IMR-90 (cell line): ENCODE results near the gene EPN3. TPM values are rescaled to one million over a fixed set of nuclear protein-coding genes. Genes with fewer than 3 reads are reported as not detected.

Experiments
- ATAC-seq: fragments of 200-7000 bp; cut with Tn5 transposase; 2 replicates; pipeline ENCODE4 v1.9.1; 2020; ENCODE audit warnings: low read depth, mild to moderate bottlenecking, moderate library complexity
- BruUV-seq: library from RNA; stranded (reverse); fragments of 400-500 nt; replicated peaks from 2 replicates; lab custom pipeline; 2021; lab: Mats Ljungman, UMichigan
- CTCF ChIA-PET: fragments of 300-600 bp; formaldehyde crosslinking; extraction: SDS; loops from one replicate; lab custom pipeline; 2021; ENCODE audit warnings: antibody characterized with exemption; lab: Yijun Ruan, JAX
- POLR2A ChIA-PET: fragments of 300-600 bp; sonication (Branson Sonifier 250); formaldehyde crosslinking; loops from one replicate; lab custom pipeline; 2022; ENCODE audit warnings: antibody characterized with exemption; ENCODE audit not compliant: unreplicated experiment; lab: Charles Lee
- DNase-seq: peaks from one replicate; pipeline ENCODE4 v3.0.0; 2013
- H2AFZ ChIP-seq: replicated peaks from 2 replicates; pipeline ENCODE3; 2013; ENCODE audit warnings: low read length, mild to moderate bottlenecking; ENCODE audit not compliant: poor library complexity
- H2AK5ac ChIP-seq: 2 replicates; pipeline ENCODE4 v1.6.1; 2013; ENCODE audit warnings: low read depth, low read length, inconsistent platforms
- H2AK9ac ChIP-seq: replicated peaks from 2 replicates; pipeline ENCODE3; 2013; ENCODE audit warnings: mild to moderate bottlenecking, low read depth, low read length, moderate library complexity; ENCODE audit not compliant: poor library complexity
- H2BK120ac ChIP-seq: 2 replicates; pipeline ENCODE4 v1.6.1; 2013; ENCODE audit warnings: low read depth, low read length, inconsistent platforms
- H2BK15ac ChIP-seq: 3 replicates; pipeline ENCODE4 v1.6.1; 2013; ENCODE audit warnings: low read depth, low read length, inconsistent platforms
- H2BK20ac ChIP-seq: 2 replicates; pipeline ENCODE4 v1.6.1; 2013; ENCODE audit warnings: low read depth, mild to moderate bottlenecking, inconsistent platforms, low read length, moderate library complexity
- H2BK5ac ChIP-seq: 2 replicates; pipeline ENCODE4 v1.6.1; 2013; ENCODE audit warnings: mild to moderate bottlenecking, low read depth, low read length, inconsistent platforms; ENCODE audit not compliant: poor library complexity, severe bottlenecking
- H3K14ac ChIP-seq: replicated peaks from 2 replicates; pipeline ENCODE4 v1.6.1; 2013; ENCODE audit warnings: low read depth, low read length, inconsistent platforms
- H3K18ac ChIP-seq: 2 replicates; pipeline ENCODE4 v1.6.1; 2013; ENCODE audit warnings: low read depth, low read length, control low read depth
- H3K23ac ChIP-seq: 2 replicates; pipeline ENCODE4 v1.6.1; 2013; ENCODE audit warnings: low read depth, low read length, inconsistent platforms
- H3K27ac ChIP-seq: 2 replicates; pipeline ENCODE4 v1.5.1; 2013; ENCODE audit warnings: mild to moderate bottlenecking, control low read depth, low read length; ENCODE audit not compliant: insufficient read depth
- H3K27me3 ChIP-seq: 2 replicates; pipeline ENCODE4 v1.6.1; 2013; ENCODE audit warnings: low read length; ENCODE audit not compliant: control insufficient read depth, insufficient read depth
- H3K36me3 ChIP-seq: 2 replicates; pipeline ENCODE4 v1.6.1; 2013; ENCODE audit warnings: low read length, mixed read lengths; ENCODE audit not compliant: control insufficient read depth, insufficient read depth
- H3K4ac ChIP-seq: 2 replicates; pipeline ENCODE4 v1.6.1; 2013; ENCODE audit warnings: low read depth, low read length, inconsistent platforms
- H3K4me1 ChIP-seq: 2 replicates; pipeline ENCODE4 v1.6.1; 2013; ENCODE audit warnings: low read length, mixed read lengths; ENCODE audit not compliant: control insufficient read depth, insufficient read depth
- H3K4me2 ChIP-seq: 2 replicates; pipeline ENCODE4 v1.6.1; 2013; ENCODE audit warnings: low read depth, mild to moderate bottlenecking, control low read depth, low read length, moderate library complexity
- H3K4me3 ChIP-seq: 2 replicates; pipeline ENCODE4 v1.5.1; 2013; ENCODE audit warnings: low read depth, mild to moderate bottlenecking, control low read depth, low read length, moderate library complexity; ENCODE audit not compliant: insufficient read depth
- H3K56ac ChIP-seq: 2 replicates; pipeline ENCODE4 v1.6.1; 2013; ENCODE audit warnings: low read length, inconsistent platforms; ENCODE audit not compliant: insufficient read depth; ENCODE audit errors: extremely low read depth
- H3K79me1 ChIP-seq, 2 experiments: 2 replicates each; pipeline ENCODE4 v1.6.1; 2013; ENCODE audit warnings: low read length in 2 of 2, inconsistent platforms in 1 of 2, low read depth in 1 of 2
- H3K9ac ChIP-seq: 2 replicates; pipeline ENCODE4 v1.6.1; 2013; ENCODE audit warnings: low read depth, low read length, control low read depth
- H3K9me1 ChIP-seq: 2 replicates; pipeline ENCODE4 v1.6.1; 2013; ENCODE audit warnings: low read length, inconsistent platforms; ENCODE audit not compliant: insufficient read depth
- H3K9me3 ChIP-seq: 2 replicates; pipeline ENCODE4 v1.6.1; 2013; ENCODE audit warnings: low read length; ENCODE audit not compliant: control insufficient read depth, insufficient read depth
- H4K20me1 ChIP-seq: 2 replicates; pipeline ENCODE4 v1.6.1; 2013; ENCODE audit warnings: low read length, inconsistent platforms; ENCODE audit not compliant: insufficient read depth
- H4K5ac ChIP-seq: 2 replicates; pipeline ENCODE4 v1.6.1; 2013; ENCODE audit warnings: mild to moderate bottlenecking, low read depth, low read length, control low read depth
- H4K8ac ChIP-seq, 2 experiments: 2 replicates each; pipeline ENCODE4 v1.6.1; 2013; ENCODE audit warnings: low read depth in 2 of 2, low read length in 2 of 2, control low read depth in 1 of 2, inconsistent platforms in 1 of 2
- H4K91ac ChIP-seq: 2 replicates; pipeline ENCODE4 v1.6.1; 2013; ENCODE audit warnings: low read depth, low read length, inconsistent platforms; ENCODE audit not compliant: insufficient read depth
- MAZ ChIP-seq: IDR thresholded peaks from 2 replicates; pipeline ENCODE4 v1.6.1; 2012; ENCODE audit warnings: low read depth, mild to moderate bottlenecking, low read length, improper control_type of control experiment, moderate library complexity, borderline replicate concordance
- MXI1 ChIP-seq: IDR thresholded peaks from 2 replicates; pipeline ENCODE4 v1.6.1; 2012; ENCODE audit warnings: low read depth, mild to moderate bottlenecking, low read length, moderate library complexity, borderline replicate concordance
- WGBS, 2 experiments: methylation state at CpG; one replicate each; pipeline versions ENCODE4 v1.1.5 to v1.1.7; 2013; ENCODE audit warnings: missing lambda C conversion rate in 2 of 2; ENCODE audit not compliant: insufficient read length in 1 of 2; ENCODE audit errors: extremely low coverage in 2 of 2; 5-methylcytosine and 5-hydroxymethylcytosine counted together
- dilution Hi-C: fragments of 300-500 bp; cut with HindIII; formaldehyde crosslinking; loops from one replicate; pipeline ENCODE4 v1.14.3; 2018; ENCODE audit warnings: low sequenced_read_pairs; ENCODE audit not compliant: unreplicated experiment
- in situ Hi-C: fragments of 300-500 bp; cut with MboI; formaldehyde crosslinking; loops from 3 replicates; pipeline ENCODE4 v1.14.3; 2019; ENCODE audit warnings: low sequenced_read_pairs, inconsistent platforms, mixed read lengths
- intact Hi-C: fragments of 100-400 bp; cut with micrococcal nuclease; formaldehyde crosslinking; loops from 2 replicates; pipeline ENCODE4 v1.10.0; 2022
- polyA plus RNA-seq, 3 experiments: library from polyadenylated mRNA; depleted of rRNA; stranded (reverse); fragments of >200 nt; gene quantifications; 2 replicates each; pipeline ENCODE4 v1.2.3, GENCODE V29; 2012; ENCODE audit warnings: low replicate concordance in 1 of 3
- total RNA-seq: library from RNA; depleted of rRNA; stranded (reverse); fragments of >200 nt; gene quantifications from 2 replicates; pipeline ENCODE4 v1.2.3, GENCODE V29; 2012

EPN3 gene
- total and polyA plus RNA-seq, 2 of the 4 experiments (the other 2 are of a cell fraction), result 0.09 TPM; not detected in 1

GRCh38 chr17:50508573-50509460 is 23.7 kb upstream of the EPN3 start:
- DNase-seq, result no peak
- WGBS, 2 experiments, result 29% methylated on average over 14 of the region's 32 CpGs; no CpG with 5 or more reads in 1 of the 2 experiments
- peaks cover 13% of the 10 kb centered on the region for H3K9me1 ChIP-seq
- H2BK120ac ChIP-seq, result peak overlapping the region; percentile 33; the same call in 1 of the 2 replicates
- no peaks in the 10 kb centered on the region for H4K20me1 ChIP-seq
- peak overlapping the region; percentile 17; the same call in 1 of the 2 replicates for H3K56ac ChIP-seq
- H3K36me3 ChIP-seq, result no peaks in the 10 kb centered on the region
- H4K5ac ChIP-seq, result peak overlapping the region; percentile 44; the same call in 1 of the 2 replicates
- H2BK15ac ChIP-seq, result no peak overlapping the region
- H2AK9ac ChIP-seq, result peak overlapping the region; percentile 53
- no peaks in the 10 kb centered on the region for H3K9me3 ChIP-seq
- H2BK5ac ChIP-seq, result no peak overlapping the region
- BruUV-seq, result no TSS peak
- peak overlapping the region; percentile 62 for H3K4me2 ChIP-seq
- peaks cover 2% of the 10 kb centered on the region for H3K4me1 ChIP-seq
- in situ Hi-C loops (no loop called here), intact Hi-C loops (no loop called here), dilution Hi-C loops (no loop called here)
- peak overlapping the region; percentile 31 for H3K4ac ChIP-seq
- TF ChIP-seq MAZ (0 out of 2 replicates have a peak, but pooled peaks have one; percentile 4), MXI1 (no peak)
- H3K4me3 ChIP-seq, result peak overlapping the region; percentile 43
- no peak overlapping the region for H2BK20ac ChIP-seq
- peak overlapping the region; percentile 96 for H2AFZ ChIP-seq
- 0 out of 2 replicates have a peak overlapping the region, but pooled peaks have one; percentile 64 for H3K14ac ChIP-seq
- no peaks in the 10 kb centered on the region; the same call in 1 of the 2 replicates for H3K27me3 ChIP-seq
- no peak for ATAC-seq
- POLR2A ChIA-PET, result no interaction called here
- H3K18ac ChIP-seq, result no peak overlapping the region
- CTCF ChIA-PET, result interaction anchor here (1.5 kb wide), 1 partner anchor 29 kb away, joined by 4 read pairs; no protein-coding TSS in a partner anchor
- 0 out of 2 replicates have a peak overlapping the region, but pooled peaks have one; percentile 13 for H4K91ac ChIP-seq
- H3K79me1 ChIP-seq, result peaks cover 0 to 3% of the 10 kb centered on the region in 2 experiments; a peak in 1 of 4 replicates
- peak overlapping the region; percentile 19 for H3K9ac ChIP-seq
- peak overlapping the region; percentile 47 to 98 for H4K8ac ChIP-seq
- H3K23ac ChIP-seq, result peak overlapping the region; percentile 5; the same call in 1 of the 2 replicates
- peak overlapping the region; percentile 67; the same call in 1 of the 2 replicates for H2AK5ac ChIP-seq
- peak overlapping the region; percentile 4; the same call in 1 of the 2 replicates for H3K27ac ChIP-seq
